Measurements from ENCODE around the gene CLDN22. TPM values are rescaled to one million over a fixed set of nuclear protein-coding genes. Genes with fewer than 3 reads are reported as not detected.

Gene CLDN22
- total and polyA plus RNA-seq, 2 of the 8 experiments (the other 6 are each of a cell fraction or from before 2014, with no cell fraction given) = not detected

- no peak for TF ChIP-seq RXRA (IDR thresholded peaks at IDR 0.05; ENCODE audit: insufficient read depth, low read depth, low read length)
- TF ChIP-seq SAP30 (IDR thresholded peaks at IDR 0.05; ENCODE audit: insufficient read depth, insufficient replicate concordance, low read length) = no peak
- no peak for TF ChIP-seq JUND (IDR thresholded peaks at IDR 0.05; ENCODE audit: low read length)
- TF ChIP-seq ASH2L (IDR thresholded peaks at IDR 0.05; ENCODE audit: low read length) = no peak
Observed at GRCh38 chr4:183291070-183291469, 29.0 kb downstream of the CLDN22 start (continued).

Data from H1 (cell line).